H9 (cell line): ENCODE results near the gene CCDC192. TPM values are rescaled to one million over a fixed set of nuclear protein-coding genes. Genes with fewer than 3 reads are reported as not detected.
A peak's percentile ranks its signal among the peaks of the same experiment; 100 is the strongest.

Source experiments
- DNase-seq: peaks from one replicate; pipeline ENCODE4 v3.0.0-alpha.2; 2017
- H2AFZ ChIP-seq: one replicate; pipeline ENCODE4 v1.6.1; 2013; ENCODE audit warnings: mild to moderate bottlenecking, low read length, control low read depth, moderate library complexity
- H2AK5ac ChIP-seq: 2 replicates; pipeline ENCODE4 v1.6.1; 2013; ENCODE audit warnings: low read length, control low read depth, mixed read lengths; ENCODE audit not compliant: insufficient read length
- H2BK120ac ChIP-seq: one replicate; pipeline ENCODE4 v1.6.1; 2013; ENCODE audit warnings: low read depth, mild to moderate bottlenecking, low read length, control low read depth, inconsistent platforms; ENCODE audit not compliant: poor library complexity, severe bottlenecking
- H2BK12ac ChIP-seq: 2 replicates; pipeline ENCODE4 v1.6.1; 2013; ENCODE audit warnings: low read length, control low read depth, mixed read lengths, low read depth; ENCODE audit not compliant: insufficient read length
- H2BK15ac ChIP-seq: 2 replicates; pipeline ENCODE4 v1.6.1; 2013; ENCODE audit warnings: low read depth, low read length, control low read depth
- H2BK20ac ChIP-seq: one replicate; pipeline ENCODE4 v1.6.1; 2013; ENCODE audit warnings: low read depth, mild to moderate bottlenecking, low read length, control low read depth, inconsistent platforms; ENCODE audit not compliant: poor library complexity, severe bottlenecking
- H2BK5ac ChIP-seq: 2 replicates; pipeline ENCODE4 v1.6.1; 2013; ENCODE audit warnings: low read length, control low read depth, mixed read lengths; ENCODE audit not compliant: insufficient read length
- H3K14ac ChIP-seq: 2 replicates; pipeline ENCODE4 v1.6.1; 2013; ENCODE audit warnings: low read length, control low read depth; ENCODE audit not compliant: insufficient read depth
- H3K18ac ChIP-seq: 2 replicates; pipeline ENCODE4 v1.6.1; 2013; ENCODE audit warnings: low read depth, mild to moderate bottlenecking, mixed read lengths, low read length, control low read depth; ENCODE audit not compliant: insufficient read length
- H3K23ac ChIP-seq: 2 replicates; pipeline ENCODE4 v1.6.1; 2013; ENCODE audit warnings: low read length, control low read depth, mixed read lengths, low read depth; ENCODE audit not compliant: insufficient read length
- H3K23me2 ChIP-seq: 2 replicates; pipeline ENCODE4 v1.6.1; 2013; ENCODE audit warnings: low read depth, mild to moderate bottlenecking, mixed read lengths, low read length, control low read depth; ENCODE audit not compliant: insufficient read length, poor library complexity, severe bottlenecking
- H3K27ac ChIP-seq: 2 replicates; pipeline ENCODE4 v1.5.1; 2013; ENCODE audit warnings: low read length, control low read depth, mixed read lengths, low read depth; ENCODE audit not compliant: insufficient read length
- H3K27me3 ChIP-seq: 2 replicates; pipeline ENCODE4 v1.6.1; 2013; ENCODE audit warnings: low read length, control low read depth, inconsistent platforms; ENCODE audit not compliant: insufficient read depth
- H3K4ac ChIP-seq: 2 replicates; pipeline ENCODE4 v1.6.1; 2013; ENCODE audit warnings: low read depth, mild to moderate bottlenecking, control low read depth, inconsistent platforms, low read length, moderate library complexity
- H3K4me1 ChIP-seq: 2 replicates; pipeline ENCODE4 v1.6.1; 2013; ENCODE audit warnings: low read length, control low read depth, inconsistent platforms; ENCODE audit not compliant: insufficient read depth
- H3K4me2 ChIP-seq: 2 replicates; pipeline ENCODE4 v1.6.1; 2013; ENCODE audit warnings: low read length, control low read depth, mixed read lengths; ENCODE audit not compliant: insufficient read length, insufficient read depth
- H3K56ac ChIP-seq: 2 replicates; pipeline ENCODE4 v1.6.1; 2013; ENCODE audit warnings: low read depth, mild to moderate bottlenecking, mixed read lengths, low read length, control low read depth; ENCODE audit not compliant: insufficient read length
- H3K79me1 ChIP-seq: 2 replicates; pipeline ENCODE4 v1.6.1; 2013; ENCODE audit warnings: low read depth, mild to moderate bottlenecking, moderate library complexity, low read length, control low read depth, inconsistent platforms; ENCODE audit not compliant: insufficient read depth, poor library complexity, severe bottlenecking
- H3K79me2 ChIP-seq: 2 replicates; pipeline ENCODE4 v1.6.1; 2013; ENCODE audit warnings: low read length, control low read depth, inconsistent platforms; ENCODE audit not compliant: insufficient read depth
- H3K9ac ChIP-seq: 2 replicates; pipeline ENCODE4 v1.6.1; 2013; ENCODE audit warnings: low read length, control low read depth, mixed read lengths; ENCODE audit not compliant: insufficient read length; ENCODE audit errors: extremely low read depth
- H3K9me3 ChIP-seq: one replicate; pipeline ENCODE4 v1.6.1; 2013; ENCODE audit warnings: low read depth, low read length, inconsistent platforms; ENCODE audit not compliant: control insufficient read depth
- H3T11ph ChIP-seq: one replicate; pipeline ENCODE4 v1.6.1; 2013; ENCODE audit warnings: mild to moderate bottlenecking, low read length, control low read depth, inconsistent platforms
- H4K20me1 ChIP-seq: one replicate; pipeline ENCODE4 v1.6.1; 2013; ENCODE audit not compliant: control insufficient read depth, insufficient read length, insufficient read depth
- H4K5ac ChIP-seq: 2 replicates; pipeline ENCODE4 v1.6.1; 2013; ENCODE audit warnings: low read depth, mild to moderate bottlenecking, mixed read lengths, low read length, control low read depth; ENCODE audit not compliant: insufficient read length
- H4K8ac ChIP-seq: replicated peaks from 2 replicates; pipeline ENCODE4 v1.6.1; 2013; ENCODE audit warnings: low read length, control low read depth, mixed read lengths, low read depth; ENCODE audit not compliant: insufficient read length
- H4K91ac ChIP-seq: 2 replicates; pipeline ENCODE4 v1.6.1; 2013; ENCODE audit warnings: low read depth, mild to moderate bottlenecking, moderate library complexity, mixed read lengths, low read length, control low read depth; ENCODE audit not compliant: insufficient read length
- H3K27ac Mint-ChIP-seq, 3 experiments: 2 replicates in 2 of 3; 3 replicates in 1 of 3; pipeline ENCODE4 v1.8.0; 2020 to 2021; ENCODE audit warnings: mixed read lengths in 3 of 3, mild to moderate bottlenecking in 1 of 3, moderate library complexity in 1 of 3
- H3K27me3 Mint-ChIP-seq: 2 replicates; pipeline ENCODE4 v1.8.0; 2021; ENCODE audit warnings: low read depth, mild to moderate bottlenecking, moderate library complexity, mixed read lengths
- H3K36me3 Mint-ChIP-seq, 3 experiments: 2 replicates in 2 of 3; 3 replicates in 1 of 3; pipeline ENCODE4 v1.8.0; 2020 to 2021; ENCODE audit warnings: low read depth in 3 of 3, mixed read lengths in 3 of 3; ENCODE audit not compliant: insufficient read depth in 1 of 3
- H3K4me1 Mint-ChIP-seq, 2 experiments: 2 replicates each; pipeline ENCODE4 v1.8.0; 2020; ENCODE audit warnings: mixed read lengths in 2 of 2
- H3K4me3 Mint-ChIP-seq, 2 experiments: 2 replicates in 1 of 2; 3 replicates in 1 of 2; pipeline ENCODE4 v1.8.0; 2020 to 2021; ENCODE audit warnings: mild to moderate bottlenecking in 2 of 2, mixed read lengths in 2 of 2, moderate library complexity in 1 of 2
- H3K9me3 Mint-ChIP-seq, 2 experiments: 2 replicates in 1 of 2; 3 replicates in 1 of 2; pipeline ENCODE4 v1.8.0; 2020; ENCODE audit warnings: mild to moderate bottlenecking in 2 of 2, mixed read lengths in 2 of 2, moderate library complexity in 1 of 2
- WGBS: extraction: QIAGEN DNeasy Blood & Tissue Kit; methylation state at CpG from one replicate; pipeline ENCODE4 v1.1.7; 2013; ENCODE audit warnings: missing lambda C conversion rate, low lambda C conversion rate, mixed read lengths; ENCODE audit not compliant: insufficient read length; ENCODE audit errors: extremely low coverage; 5-methylcytosine and 5-hydroxymethylcytosine counted together
- total RNA-seq: library from RNA; stranded (reverse); gene quantifications from 2 replicates; pipeline ENCODE4 v1.2.1, GENCODE V29; 2021
- TF ChIP-seq, protein P1 (sequence below): fragments of 200-600 bp; sonication (generic); conservative IDR thresholded peaks from 3 replicates; pipeline ENCODE4 v1.8.0; 2021; ENCODE audit warnings: antibody characterized with exemption, mild to moderate bottlenecking

The CCDC192 gene
- total RNA-seq, 1 experiment from 2014 or later: not detected

DNA sequence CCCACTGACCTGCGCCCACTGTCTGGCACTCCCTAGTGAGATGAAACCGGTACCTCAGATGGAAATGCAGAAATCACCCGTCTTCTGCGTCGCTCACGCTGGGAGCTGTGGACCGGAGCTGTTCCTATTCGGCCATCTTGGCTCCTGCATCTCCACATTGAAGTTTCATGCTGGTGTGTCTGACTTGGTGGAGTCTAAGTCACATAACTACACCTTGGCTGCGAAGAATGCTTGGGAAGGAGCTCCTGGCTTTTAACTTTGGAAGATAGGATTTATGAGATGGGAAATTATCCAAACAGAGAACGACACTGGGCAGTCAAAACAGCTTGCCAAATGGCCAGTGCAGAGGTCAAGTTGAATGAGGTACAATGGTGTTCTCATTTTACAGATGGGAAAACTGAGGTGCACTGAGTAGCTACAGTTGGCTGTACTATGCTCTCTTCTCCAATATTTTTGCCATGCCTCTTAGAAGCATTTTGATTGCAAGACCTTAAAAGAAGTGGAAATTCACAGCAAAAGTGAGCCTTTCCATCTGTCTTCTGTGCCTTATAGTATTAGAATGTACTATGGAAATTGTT is 36.7 kb downstream of the CCDC192 start:
- Histone ChIP-seq H4K5ac (no peak overlapping the region), H3K14ac (no peak overlapping the region), H2BK120ac (no peak overlapping the region), H4K91ac (no peak overlapping the region), H3K9ac (no peak overlapping the region), H3T11ph (no peak overlapping the region), H3K18ac (no peak overlapping the region), H4K8ac (no peak overlapping the region), H3K23me2 (no peaks in the 10 kb centered on the region), H2BK12ac (no peak overlapping the region), H3K56ac (no peak overlapping the region), H3K4ac (no peak overlapping the region), H2BK15ac (no peak overlapping the region), H3K79me2 (no peaks in the 10 kb centered on the region), H3K27me3 (no peaks in the 10 kb centered on the region), H3K4me1 (no peaks in the 10 kb centered on the region; the same call in 1 of the 2 replicates), H2BK5ac (no peak overlapping the region), H3K23ac (no peak overlapping the region), H3K27ac (no peak overlapping the region), H3K79me1 (no peaks in the 10 kb centered on the region), H3K4me2 (peak overlapping the region; percentile 42), H3K9me3 (no peaks in the 10 kb centered on the region), H2AFZ (peak overlapping the region; percentile 77), H4K20me1 (no peaks in the 10 kb centered on the region), H2AK5ac (no peak overlapping the region), H2BK20ac (no peak overlapping the region)
- peaks cover 0 to 1% of the 10 kb centered on the region in 2 experiments; a peak in 2 of 5 replicates for H3K9me3 Mint-ChIP-seq
- H3K4me1 Mint-ChIP-seq: peaks cover 8 to 12% of the 10 kb centered on the region in 2 experiments
- no peak for DNase-seq
- H3K27me3 Mint-ChIP-seq: peaks cover 4% of the 10 kb centered on the region; the same call in 1 of the 2 replicates
- H3K36me3 Mint-ChIP-seq: peaks cover 0 to 4% (median 0%) of the 10 kb centered on the region in 3 experiments; a peak in 2 of 7 replicates
- peak overlapping the region; percentile 84 to 86 for H3K4me3 Mint-ChIP-seq
- TF ChIP-seq, protein P1, sequence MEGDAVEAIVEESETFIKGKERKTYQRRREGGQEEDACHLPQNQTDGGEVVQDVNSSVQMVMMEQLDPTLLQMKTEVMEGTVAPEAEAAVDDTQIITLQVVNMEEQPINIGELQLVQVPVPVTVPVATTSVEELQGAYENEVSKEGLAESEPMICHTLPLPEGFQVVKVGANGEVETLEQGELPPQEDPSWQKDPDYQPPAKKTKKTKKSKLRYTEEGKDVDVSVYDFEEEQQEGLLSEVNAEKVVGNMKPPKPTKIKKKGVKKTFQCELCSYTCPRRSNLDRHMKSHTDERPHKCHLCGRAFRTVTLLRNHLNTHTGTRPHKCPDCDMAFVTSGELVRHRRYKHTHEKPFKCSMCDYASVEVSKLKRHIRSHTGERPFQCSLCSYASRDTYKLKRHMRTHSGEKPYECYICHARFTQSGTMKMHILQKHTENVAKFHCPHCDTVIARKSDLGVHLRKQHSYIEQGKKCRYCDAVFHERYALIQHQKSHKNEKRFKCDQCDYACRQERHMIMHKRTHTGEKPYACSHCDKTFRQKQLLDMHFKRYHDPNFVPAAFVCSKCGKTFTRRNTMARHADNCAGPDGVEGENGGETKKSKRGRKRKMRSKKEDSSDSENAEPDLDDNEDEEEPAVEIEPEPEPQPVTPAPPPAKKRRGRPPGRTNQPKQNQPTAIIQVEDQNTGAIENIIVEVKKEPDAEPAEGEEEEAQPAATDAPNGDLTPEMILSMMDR: no peak
- peak overlapping the region in 2 of 3 experiments; percentile 32 to 88; a peak in 3 of 7 replicates for H3K27ac Mint-ChIP-seq
- no CpG with 5 or more reads among the region's 10 CpGs for WGBS
